NCI-H2227 treated with DMSO at 0.1 percent for 48 hours (cell line): ENCODE data around the gene ADIG.

Source experiments
- DNase-seq: peaks from one replicate; lab custom pipeline; 2025; lab: John Stamatoyannopoulos, UW

Gene ADIG

DNA sequence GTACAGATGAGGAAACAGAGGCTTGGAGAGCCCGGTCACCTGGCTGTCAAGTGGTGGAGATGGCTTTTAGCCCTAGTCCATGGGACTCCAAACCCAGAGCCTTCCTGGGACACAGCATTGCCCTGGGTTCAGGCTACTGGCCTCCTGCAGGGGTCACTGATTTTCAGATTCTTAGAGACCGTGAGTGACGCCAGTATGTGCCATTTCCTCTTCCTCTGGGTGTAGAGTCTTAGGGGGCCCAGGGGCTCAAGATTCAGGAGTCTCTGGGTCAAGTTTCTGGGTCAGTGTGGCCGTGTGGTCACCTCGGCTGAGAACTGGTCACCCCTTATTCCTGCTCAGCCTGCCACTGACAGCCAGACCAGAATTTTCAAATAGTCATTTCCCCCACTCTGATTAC, 21.2 kb downstream of the ADIG start:
- DNase-seq: no peak

GRCh38 chr20:38603286-38603685, 22.3 kb downstream of the ADIG start:
- no peak for DNase-seq

DNA sequence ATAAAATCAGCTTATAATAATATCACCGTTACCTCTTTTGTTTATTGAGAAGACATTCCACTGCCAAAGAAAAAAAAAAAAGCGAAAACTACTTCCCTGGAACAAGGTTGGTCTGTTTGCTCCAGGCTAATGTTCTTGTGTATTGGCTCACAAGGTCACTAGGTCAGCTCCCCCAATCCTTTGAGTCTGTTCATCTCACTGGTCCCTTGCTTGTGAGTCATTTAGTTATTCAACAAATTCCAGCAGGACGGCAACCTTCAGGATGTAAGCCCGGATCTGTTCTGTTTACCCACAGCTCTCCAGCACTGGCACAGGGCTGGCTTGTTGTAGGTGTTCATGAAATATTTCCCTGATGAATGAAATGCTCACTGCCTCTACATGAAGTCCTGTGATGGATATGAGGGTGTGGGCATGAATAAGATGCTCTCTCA, 23.9 kb downstream of the ADIG start:
- no peak for DNase-seq

DNA sequence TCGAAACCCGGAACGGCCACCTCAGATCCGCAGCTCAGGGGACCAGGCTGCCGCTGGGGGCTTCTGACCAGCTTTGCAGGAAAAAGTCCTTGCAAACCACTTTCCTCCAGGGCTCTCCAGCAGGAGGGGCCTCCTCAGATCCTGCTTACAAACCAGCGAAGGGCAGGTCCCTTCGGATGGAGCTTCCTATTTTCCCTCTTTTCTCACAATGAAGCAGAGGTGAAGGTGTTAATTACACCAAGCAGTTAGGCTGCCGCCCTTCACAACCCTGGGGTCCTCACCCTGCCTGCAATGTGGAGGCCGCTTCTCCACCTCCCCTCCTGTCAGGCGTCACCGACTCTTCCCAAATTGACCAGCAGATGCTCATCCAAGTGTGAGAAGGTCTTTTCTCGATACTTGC, 26.4 kb downstream of the ADIG start:
- DNase-seq: no peak

DNA sequence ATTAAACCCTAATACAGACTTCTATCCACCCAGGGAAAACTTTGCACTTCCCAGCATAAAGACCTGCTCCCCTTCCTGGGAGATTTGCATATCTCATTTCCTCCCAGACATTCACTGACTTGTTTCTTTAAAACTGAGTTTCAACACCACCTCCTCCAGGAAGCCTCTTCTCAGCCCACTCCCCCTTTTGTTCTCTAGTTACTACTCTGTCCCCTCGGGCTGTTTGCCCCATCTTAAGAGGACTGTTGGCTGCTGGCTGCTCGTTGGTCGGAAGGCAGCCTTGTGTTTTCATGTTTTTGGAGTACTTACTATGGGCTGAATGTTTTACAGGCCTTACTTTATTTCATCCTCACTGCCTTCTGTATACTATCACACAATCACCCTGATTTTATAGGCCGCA, 27.2 kb downstream of the ADIG start:
- DNase-seq: no peak

DNA sequence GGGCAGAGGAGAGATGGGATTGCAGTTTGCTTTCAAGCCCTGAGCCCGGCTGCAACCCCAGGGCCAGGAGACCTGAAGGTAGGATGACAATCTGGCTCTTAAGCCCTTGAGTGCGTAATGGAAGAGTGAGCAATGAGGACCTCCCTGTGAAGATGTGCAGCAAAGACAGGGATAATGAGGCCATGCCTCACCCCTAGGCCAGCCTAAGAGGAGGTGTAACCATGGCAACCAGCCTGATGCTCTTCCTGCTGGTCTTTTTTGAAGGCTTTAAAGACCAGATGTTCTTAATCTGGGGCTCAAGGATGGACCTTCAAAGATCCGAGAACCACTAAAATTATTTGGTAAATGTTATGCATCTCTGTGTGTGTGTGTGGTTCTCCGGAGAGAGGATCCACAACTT, 28.8 kb downstream of the ADIG start:
- DNase-seq: peak; percentile 54

GRCh38 chr20:38610521-38610920, 29.5 kb downstream of the ADIG start:
- no peak for DNase-seq

- DNase-seq: no peak
These were observed 31.9 kb downstream of the ADIG start for GRCh38 chr20:38612751-38613515.

GRCh38 chr20:38615283-38615682, 34.3 kb downstream of the ADIG start:
- no peak for DNase-seq

DNA sequence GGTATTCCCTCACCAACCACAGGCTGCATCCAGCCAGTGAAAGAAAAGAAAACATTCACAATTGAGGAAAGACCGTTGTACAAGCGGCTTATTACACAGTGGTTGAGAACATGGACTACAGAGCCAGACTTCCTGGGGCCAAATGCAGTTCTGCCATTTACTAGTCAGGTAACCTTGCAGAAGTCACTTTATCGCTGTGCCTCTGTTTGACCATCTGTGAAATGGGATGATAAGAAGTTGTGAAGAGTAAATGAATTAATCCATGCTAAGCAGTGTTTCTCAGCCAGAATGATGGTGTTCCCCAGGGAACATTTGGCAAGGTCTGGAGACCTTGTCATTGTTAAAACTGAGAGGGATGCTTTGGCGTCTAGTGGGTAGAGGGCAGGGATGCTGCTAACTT, 35.5 kb downstream of the ADIG start:
- no peak for DNase-seq

DNA sequence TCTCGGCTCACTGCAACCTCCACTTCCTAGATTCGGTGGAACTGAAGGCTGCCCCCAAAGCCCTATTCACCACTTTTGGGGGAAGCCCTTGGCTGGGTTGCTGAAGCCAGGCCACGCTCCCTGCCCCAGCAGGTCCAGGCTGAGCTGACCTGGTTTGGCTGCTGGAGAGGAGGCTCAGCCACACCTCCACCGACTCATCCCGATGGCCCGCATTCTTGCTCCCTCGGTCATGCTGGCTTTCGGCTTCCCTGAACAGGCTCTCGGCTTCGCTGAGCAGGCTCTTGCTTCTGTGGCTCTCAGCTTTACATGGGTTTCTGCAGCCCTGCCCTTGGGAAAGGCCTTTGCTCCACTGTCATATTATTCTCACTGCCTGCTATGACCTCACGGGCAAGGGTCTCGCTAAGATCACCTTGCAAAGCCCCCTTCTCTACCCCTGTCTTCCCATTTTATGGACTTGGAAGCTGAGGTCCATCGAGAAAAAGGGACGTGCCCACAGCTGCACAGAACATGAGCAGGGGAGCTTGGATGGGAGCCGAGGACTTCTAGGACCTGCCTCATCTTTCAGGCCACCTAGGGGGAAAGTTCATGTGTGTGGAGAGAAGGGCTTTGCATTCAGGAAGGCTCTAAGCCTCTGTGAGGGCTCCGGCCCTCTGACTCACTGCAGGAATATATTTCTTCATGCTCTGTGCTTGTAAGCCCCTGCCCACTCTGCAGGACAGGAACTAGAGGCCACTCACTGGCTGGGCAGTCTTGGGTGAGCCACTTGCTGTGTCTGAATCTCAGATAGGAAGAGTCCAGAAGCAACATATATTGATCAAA, 36.2 kb downstream of the ADIG start:
- DNase-seq: no peak

GRCh38 chr20:38617830-38618196, 36.8 kb downstream of the ADIG start:
- no peak for DNase-seq

- peak; percentile 73 for DNase-seq
These were observed 39.4 kb downstream of the ADIG start for GRCh38 chr20:38620441-38620840.

DNA sequence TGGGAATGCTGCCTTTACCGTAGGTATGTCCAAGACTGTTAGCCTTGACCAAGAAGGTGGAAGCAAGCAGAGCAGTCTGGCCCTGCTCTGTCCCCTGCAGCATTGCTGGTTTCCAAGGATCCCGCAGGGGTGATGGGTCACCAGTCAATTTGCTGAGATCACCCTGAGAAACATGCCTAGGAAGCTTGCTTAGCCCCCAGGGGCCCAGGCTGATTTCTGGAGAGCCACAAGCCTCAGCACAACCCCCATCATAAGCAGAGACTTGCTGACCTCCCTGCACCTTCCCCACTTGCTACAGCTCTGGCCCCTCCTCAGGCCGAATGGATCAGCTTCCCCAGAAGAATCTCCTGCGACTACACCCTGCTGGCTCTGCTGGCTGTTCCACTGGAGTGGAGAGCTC, 42.1 kb downstream of the ADIG start:
- no peak for DNase-seq

GRCh38 chr20:38624084-38624483, 43.1 kb downstream of the ADIG start:
- no peak for DNase-seq

- DNase-seq: no peak
These were observed 44.9 kb downstream of the ADIG start for GRCh38 chr20:38625896-38626295.

- DNase-seq: no peak
These were observed 46.1 kb downstream of the ADIG start for GRCh38 chr20:38626921-38627659.

DNA sequence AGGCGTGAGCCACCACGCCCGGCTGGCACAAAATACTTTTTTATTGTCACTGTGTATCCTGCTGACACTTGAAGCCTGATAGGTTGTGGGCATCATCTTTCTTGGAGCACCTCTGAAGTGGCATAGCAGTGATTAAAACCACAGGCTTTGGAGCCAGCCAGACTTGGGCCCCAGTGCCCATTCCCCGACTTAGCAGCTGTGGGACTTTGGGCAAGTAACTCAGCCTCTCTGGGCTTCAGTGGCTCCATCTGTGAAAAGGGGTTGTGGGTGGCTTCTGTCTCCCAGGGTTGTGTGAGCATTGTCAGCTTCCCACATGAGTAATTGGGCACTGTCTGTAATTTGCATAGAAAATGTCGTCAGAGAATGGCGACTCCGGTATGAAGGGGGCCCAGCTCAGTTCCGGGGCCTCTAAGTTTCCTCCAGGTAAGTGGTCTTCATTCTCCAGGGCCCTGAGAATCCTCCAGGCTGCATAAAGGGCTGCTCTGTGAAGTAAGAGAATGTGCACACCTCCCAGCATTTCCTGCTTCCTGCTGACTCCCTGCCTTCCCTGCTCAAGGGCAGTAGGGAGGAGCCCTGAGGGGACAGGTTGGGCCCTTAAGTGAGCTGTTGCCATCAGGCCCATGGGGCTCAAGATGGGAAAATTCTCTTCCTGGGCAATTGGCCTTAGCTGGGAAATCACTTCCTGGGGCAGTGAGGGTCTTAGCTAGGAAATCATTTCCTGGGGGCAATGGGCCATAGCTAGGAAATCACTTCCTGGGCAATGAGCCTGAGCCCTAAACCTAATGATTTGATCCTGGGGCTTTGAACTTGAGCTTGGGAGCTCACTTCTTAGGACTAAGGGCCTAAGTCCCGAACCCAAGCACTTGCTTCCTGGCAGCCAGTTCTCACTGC, 47.8 kb downstream of the ADIG start:
- no peak for DNase-seq

GRCh38 chr20:38629979-38630378, 49.0 kb downstream of the ADIG start:
- no peak for DNase-seq

DNA sequence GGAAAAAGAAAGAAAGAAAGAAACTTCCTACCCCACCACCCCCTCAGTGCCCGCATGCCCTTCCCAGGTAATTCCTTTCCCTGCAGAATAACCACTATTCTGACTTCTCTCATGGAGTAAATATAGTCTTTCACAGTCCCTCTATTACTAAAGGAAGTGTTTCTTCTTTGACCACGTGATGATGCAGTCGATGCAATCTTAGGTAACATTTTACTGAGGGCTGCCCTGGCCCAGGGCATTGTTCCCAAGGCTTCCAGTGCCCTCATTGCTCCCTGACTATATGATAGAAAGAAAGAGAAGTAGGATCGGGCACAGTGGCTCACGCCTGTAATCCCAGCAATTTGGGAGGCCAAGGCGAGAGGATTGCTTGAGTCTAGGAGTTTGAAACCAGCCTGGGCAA, 49.7 kb downstream of the ADIG start:
- DNase-seq: no peak

DNA sequence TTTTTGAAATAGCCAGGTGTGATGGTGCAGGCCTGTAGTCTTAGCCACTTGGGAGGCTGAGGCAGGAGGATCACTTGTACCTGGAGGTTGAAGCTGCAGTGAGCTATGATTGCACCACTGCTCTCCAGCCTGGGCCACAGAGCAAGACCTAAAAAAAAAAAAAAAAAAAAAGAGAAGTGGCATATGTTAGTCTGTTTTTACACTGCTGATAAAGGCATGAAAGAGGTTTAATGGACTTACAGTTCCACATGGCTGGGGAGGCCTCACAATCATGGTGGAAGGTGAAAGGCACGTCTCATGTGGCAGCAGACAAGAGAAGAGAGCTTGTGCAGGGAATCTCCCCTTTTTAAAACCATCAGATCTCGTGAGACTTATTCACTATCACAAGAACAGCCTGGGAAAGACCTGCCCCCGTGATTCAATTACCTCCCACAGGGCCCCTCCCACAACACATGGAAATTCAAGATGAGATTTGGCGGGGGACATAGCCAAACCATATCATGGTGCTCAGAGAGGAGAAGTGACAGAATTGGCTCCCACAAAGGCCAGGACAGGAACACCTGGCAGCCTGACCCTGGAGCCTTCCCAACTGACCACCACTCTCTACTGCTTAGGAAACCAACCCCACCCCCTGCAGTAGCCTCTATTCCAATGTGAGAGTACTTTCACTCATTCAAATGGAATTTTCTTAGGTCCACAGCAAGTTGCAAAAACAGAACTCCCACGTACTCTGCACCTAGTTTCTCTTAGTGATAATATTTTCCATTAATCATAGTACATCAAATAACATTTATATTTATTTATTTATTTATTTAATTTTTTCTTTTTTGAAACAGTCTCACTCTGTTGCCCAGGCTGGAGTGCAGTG, 50.4 kb downstream of the ADIG start:
- no peak for DNase-seq
